HepG2 (cell line): ENCODE measurements around the gene LEMD3. TPM values are rescaled to one million over a fixed set of nuclear protein-coding genes. Genes with fewer than 3 reads are reported as not detected.

Source experiments
- DPF2 ChIP-seq: sonication (generic); formaldehyde crosslinking; IDR thresholded peaks from 2 replicates; pipeline ENCODE4 v1.4.0; 2020; ENCODE audit warnings: mild to moderate bottlenecking, low read depth, missing genetic modification reagents, borderline replicate concordance
- FIP1L1 ChIP-seq: fragments of 200-400 bp; formaldehyde crosslinking; IDR thresholded peaks from 2 replicates; pipeline ENCODE4 v1.6.1; 2018; ENCODE audit warnings: low read depth, mild to moderate bottlenecking, low read length, moderate library complexity, borderline replicate concordance; ENCODE audit not compliant: insufficient read depth
- REL ChIP-seq: sonication (generic); formaldehyde crosslinking; conservative IDR thresholded peaks from 2 replicates; pipeline ENCODE4 v1.8.0; 2022; ENCODE audit warnings: mild to moderate bottlenecking, missing genetic modification reagents, moderate library complexity
- SSRP1 ChIP-seq: IDR thresholded peaks from 2 replicates; pipeline ENCODE4 v1.6.1; 2016; ENCODE audit warnings: control low read depth
- TARDBP ChIP-seq: sonication (generic); formaldehyde crosslinking; IDR thresholded peaks from 2 replicates; pipeline ENCODE4 v1.8.0; 2022; ENCODE audit warnings: mild to moderate bottlenecking, missing genetic modification reagents
- THAP11 ChIP-seq: IDR thresholded peaks from 2 replicates; pipeline ENCODE4 v1.6.1; 2016; ENCODE audit warnings: missing biosample characterization, missing genetic modification reagents
- ZNF138 ChIP-seq: sonication (generic); formaldehyde crosslinking; IDR thresholded peaks from 2 replicates; pipeline ENCODE4 v1.5.0; 2020; ENCODE audit warnings: mild to moderate bottlenecking, low read depth, missing genetic modification reagents
- ZNF296 ChIP-seq: sonication (generic); formaldehyde crosslinking; conservative IDR thresholded peaks from 2 replicates; pipeline ENCODE4 v1.5.0; 2020; ENCODE audit warnings: mild to moderate bottlenecking, missing genetic modification reagents
- polyA plus RNA-seq, 8 experiments: library from polyadenylated mRNA; depleted of rRNA in 3 of 8; stranded (reverse) in 7 of 8; unstranded in 1 of 8; fragments of >200 nt; fragmentation: Illumina TruSeq in 4 of 8; extraction: Trizol in 4 of 8; gene quantifications; 2 replicates each; pipeline versions ENCODE4 v1.2.1 to v1.2.3, GENCODE V29; 2011 to 2016; ENCODE audit warnings: low read depth in 4 of 8, missing spikeins in 1 of 8, mixed read lengths in 1 of 8; ENCODE audit not compliant: insufficient read depth in 1 of 8
- total RNA-seq, 5 experiments: library from RNA; depleted of rRNA; stranded (reverse); fragments of >200 nt; fragmentation: Illumina TruSeq; extraction: Trizol; gene quantifications; 2 replicates each; pipeline ENCODE4 v1.2.3, GENCODE V29; 2016; ENCODE audit warnings: low read depth in 1 of 5
- TF ChIP-seq, protein P1 (sequence below): sonication (generic); formaldehyde crosslinking; IDR thresholded peaks from 2 replicates; pipeline ENCODE4 v1.4.0; 2020; ENCODE audit warnings: missing genetic modification reagents, borderline replicate concordance
- TF ChIP-seq, protein P2 (sequence below), 2 experiments: fragments of 450-650 bp in 1 of 2; sonication (generic) in 1 of 2; formaldehyde crosslinking in 1 of 2; IDR thresholded peaks; 2 replicates each; pipeline versions ENCODE4 v1.6.1 to v1.8.0; 2016 to 2022; ENCODE audit warnings: antibody characterized with exemption in 1 of 2, mild to moderate bottlenecking in 1 of 2, missing genetic modification reagents in 1 of 2
- TF ChIP-seq, protein P3 (sequence below): sonication (generic); formaldehyde crosslinking; IDR thresholded peaks from 2 replicates; pipeline ENCODE4 v1.8.0; 2022; ENCODE audit warnings: mild to moderate bottlenecking, missing genetic modification reagents; ENCODE audit not compliant: insufficient replicate concordance

LEMD3 gene
- total and polyA plus RNA-seq, 2 of the 13 experiments (the other 11 are each of a cell fraction or from before 2014, with no cell fraction given), result 9.3 to 18.7 TPM

GRCh38 chr12:65169320-65170208, at the start of gene LEMD3 (continued):
- TF ChIP-seq TARDBP (CRISPR knock-in tag) (peak; percentile 95), THAP11 (CRISPR knock-in tag) (peak; percentile 84), SSRP1 (CRISPR knock-in tag) (no peak), FIP1L1 (no peak), DPF2 (CRISPR knock-in tag) (no peak), ZNF296 (peak; percentile 98), ZNF138 (CRISPR knock-in tag) (peak; percentile 99), REL (CRISPR knock-in tag) (peak; percentile 92)
- TF ChIP-seq, protein P1, sequence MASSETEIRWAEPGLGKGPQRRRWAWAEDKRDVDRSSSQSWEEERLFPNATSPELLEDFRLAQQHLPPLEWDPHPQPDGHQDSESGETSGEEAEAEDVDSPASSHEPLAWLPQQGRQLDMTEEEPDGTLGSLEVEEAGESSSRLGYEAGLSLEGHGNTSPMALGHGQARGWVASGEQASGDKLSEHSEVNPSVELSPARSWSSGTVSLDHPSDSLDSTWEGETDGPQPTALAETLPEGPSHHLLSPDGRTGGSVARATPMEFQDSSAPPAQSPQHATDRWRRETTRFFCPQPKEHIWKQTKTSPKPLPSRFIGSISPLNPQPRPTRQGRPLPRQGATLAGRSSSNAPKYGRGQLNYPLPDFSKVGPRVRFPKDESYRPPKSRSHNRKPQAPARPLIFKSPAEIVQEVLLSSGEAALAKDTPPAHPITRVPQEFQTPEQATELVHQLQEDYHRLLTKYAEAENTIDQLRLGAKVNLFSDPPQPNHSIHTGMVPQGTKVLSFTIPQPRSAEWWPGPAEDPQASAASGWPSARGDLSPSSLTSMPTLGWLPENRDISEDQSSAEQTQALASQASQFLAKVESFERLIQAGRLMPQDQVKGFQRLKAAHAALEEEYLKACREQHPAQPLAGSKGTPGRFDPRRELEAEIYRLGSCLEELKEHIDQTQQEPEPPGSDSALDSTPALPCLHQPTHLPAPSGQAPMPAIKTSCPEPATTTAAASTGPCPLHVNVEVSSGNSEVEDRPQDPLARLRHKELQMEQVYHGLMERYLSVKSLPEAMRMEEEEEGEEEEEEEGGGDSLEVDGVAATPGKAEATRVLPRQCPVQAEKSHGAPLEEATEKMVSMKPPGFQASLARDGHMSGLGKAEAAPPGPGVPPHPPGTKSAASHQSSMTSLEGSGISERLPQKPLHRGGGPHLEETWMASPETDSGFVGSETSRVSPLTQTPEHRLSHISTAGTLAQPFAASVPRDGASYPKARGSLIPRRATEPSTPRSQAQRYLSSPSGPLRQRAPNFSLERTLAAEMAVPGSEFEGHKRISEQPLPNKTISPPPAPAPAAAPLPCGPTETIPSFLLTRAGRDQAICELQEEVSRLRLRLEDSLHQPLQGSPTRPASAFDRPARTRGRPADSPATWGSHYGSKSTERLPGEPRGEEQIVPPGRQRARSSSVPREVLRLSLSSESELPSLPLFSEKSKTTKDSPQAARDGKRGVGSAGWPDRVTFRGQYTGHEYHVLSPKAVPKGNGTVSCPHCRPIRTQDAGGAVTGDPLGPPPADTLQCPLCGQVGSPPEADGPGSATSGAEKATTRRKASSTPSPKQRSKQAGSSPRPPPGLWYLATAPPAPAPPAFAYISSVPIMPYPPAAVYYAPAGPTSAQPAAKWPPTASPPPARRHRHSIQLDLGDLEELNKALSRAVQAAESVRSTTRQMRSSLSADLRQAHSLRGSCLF (CRISPR knock-in tag), result peak; percentile 99; the same call in 1 of the 2 replicates
- TF ChIP-seq, protein P2, sequence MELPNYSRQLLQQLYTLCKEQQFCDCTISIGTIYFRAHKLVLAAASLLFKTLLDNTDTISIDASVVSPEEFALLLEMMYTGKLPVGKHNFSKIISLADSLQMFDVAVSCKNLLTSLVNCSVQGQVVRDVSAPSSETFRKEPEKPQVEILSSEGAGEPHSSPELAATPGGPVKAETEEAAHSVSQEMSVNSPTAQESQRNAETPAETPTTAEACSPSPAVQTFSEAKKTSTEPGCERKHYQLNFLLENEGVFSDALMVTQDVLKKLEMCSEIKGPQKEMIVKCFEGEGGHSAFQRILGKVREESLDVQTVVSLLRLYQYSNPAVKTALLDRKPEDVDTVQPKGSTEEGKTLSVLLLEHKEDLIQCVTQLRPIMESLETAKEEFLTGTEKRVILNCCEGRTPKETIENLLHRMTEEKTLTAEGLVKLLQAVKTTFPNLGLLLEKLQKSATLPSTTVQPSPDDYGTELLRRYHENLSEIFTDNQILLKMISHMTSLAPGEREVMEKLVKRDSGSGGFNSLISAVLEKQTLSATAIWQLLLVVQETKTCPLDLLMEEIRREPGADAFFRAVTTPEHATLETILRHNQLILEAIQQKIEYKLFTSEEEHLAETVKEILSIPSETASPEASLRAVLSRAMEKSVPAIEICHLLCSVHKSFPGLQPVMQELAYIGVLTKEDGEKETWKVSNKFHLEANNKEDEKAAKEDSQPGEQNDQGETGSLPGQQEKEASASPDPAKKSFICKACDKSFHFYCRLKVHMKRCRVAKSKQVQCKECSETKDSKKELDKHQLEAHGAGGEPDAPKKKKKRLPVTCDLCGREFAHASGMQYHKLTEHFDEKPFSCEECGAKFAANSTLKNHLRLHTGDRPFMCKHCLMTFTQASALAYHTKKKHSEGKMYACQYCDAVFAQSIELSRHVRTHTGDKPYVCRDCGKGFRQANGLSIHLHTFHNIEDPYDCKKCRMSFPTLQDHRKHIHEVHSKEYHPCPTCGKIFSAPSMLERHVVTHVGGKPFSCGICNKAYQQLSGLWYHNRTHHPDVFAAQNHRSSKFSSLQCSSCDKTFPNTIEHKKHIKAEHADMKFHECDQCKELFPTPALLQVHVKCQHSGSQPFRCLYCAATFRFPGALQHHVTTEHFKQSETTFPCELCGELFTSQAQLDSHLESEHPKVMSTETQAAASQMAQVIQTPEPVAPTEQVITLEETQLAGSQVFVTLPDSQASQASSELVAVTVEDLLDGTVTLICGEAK (IDR thresholded peaks at IDR 0.05), result no peak
- TF ChIP-seq, protein P2 (CRISPR knock-in tag; IDR thresholded peaks at IDR 0.05), result peak; percentile 95; the same call in 1 of the 2 replicates
- TF ChIP-seq, protein P3, sequence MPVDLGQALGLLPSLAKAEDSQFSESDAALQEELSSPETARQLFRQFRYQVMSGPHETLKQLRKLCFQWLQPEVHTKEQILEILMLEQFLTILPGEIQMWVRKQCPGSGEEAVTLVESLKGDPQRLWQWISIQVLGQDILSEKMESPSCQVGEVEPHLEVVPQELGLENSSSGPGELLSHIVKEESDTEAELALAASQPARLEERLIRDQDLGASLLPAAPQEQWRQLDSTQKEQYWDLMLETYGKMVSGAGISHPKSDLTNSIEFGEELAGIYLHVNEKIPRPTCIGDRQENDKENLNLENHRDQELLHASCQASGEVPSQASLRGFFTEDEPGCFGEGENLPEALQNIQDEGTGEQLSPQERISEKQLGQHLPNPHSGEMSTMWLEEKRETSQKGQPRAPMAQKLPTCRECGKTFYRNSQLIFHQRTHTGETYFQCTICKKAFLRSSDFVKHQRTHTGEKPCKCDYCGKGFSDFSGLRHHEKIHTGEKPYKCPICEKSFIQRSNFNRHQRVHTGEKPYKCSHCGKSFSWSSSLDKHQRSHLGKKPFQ (CRISPR knock-in tag), result peak; percentile 97
